Large intestine (tissue), 3 donors: ENCODE data around the gene FBP1. TPM values are rescaled to one million over a fixed set of nuclear protein-coding genes. Genes with fewer than 3 reads are reported as not detected.
A peak's percentile ranks its signal among the peaks of the same experiment; 100 is the strongest.
"Not testable (repeated sequence)": the region's sequence is repeated elsewhere in the genome, so short reads cannot be mapped to it uniquely, and the experiment has no call there.

Experiments used
- DNase-seq, 2 donors: peaks; one replicate each; pipeline versions ENCODE4 v3.0.0 to v3.0.0-alpha.2; 2013
- H3K27ac ChIP-seq: one replicate; pipeline ENCODE4 v1.5.1; 2013; ENCODE audit warnings: low read length
- H3K27me3 ChIP-seq: 2 replicates; pipeline ENCODE4 v1.6.1; 2013; ENCODE audit warnings: low read length; ENCODE audit not compliant: control insufficient read depth, insufficient read depth
- H3K36me3 ChIP-seq: 2 replicates; pipeline ENCODE4 v1.6.1; 2013; ENCODE audit warnings: low read length; ENCODE audit not compliant: control insufficient read depth, insufficient read depth
- H3K4me1 ChIP-seq: one replicate; pipeline ENCODE4 v1.6.1; 2013; ENCODE audit warnings: low read length; ENCODE audit not compliant: control insufficient read depth, insufficient read depth
- H3K4me3 ChIP-seq: one replicate; pipeline ENCODE4 v1.5.1; 2013; ENCODE audit warnings: low read length
- H3K9me3 ChIP-seq: one replicate; pipeline ENCODE4 v1.6.1; 2013; ENCODE audit warnings: mild to moderate bottlenecking, low read depth, low read length, moderate library complexity; ENCODE audit not compliant: control insufficient read depth
- WGBS: methylation state at CpG from one replicate; pipeline ENCODE4 v1.1.5; 2013; ENCODE audit warnings: low lambda C conversion rate; ENCODE audit not compliant: insufficient coverage; 5-methylcytosine and 5-hydroxymethylcytosine counted together
- polyA plus RNA-seq: library from polyadenylated mRNA; unstranded; fragments of 120-200 nt; gene quantifications from one replicate; pipeline ENCODE4 v1.2.1, GENCODE V29; 2013

FBP1 gene
- polyA plus RNA-seq, 1 donor, result 259 TPM

GRCh38 chr9:94602666-94603065 is 36.7 kb downstream of the FBP1 start:
- no peaks in the 10 kb centered on the region for H3K27me3 ChIP-seq
- peaks cover 56% of the 10 kb centered on the region for H3K4me1 ChIP-seq
- no peaks in the 10 kb centered on the region for H3K9me3 ChIP-seq
- H3K36me3 ChIP-seq, result peaks cover 17% of the 10 kb centered on the region
- WGBS, result no CpG with 5 or more reads among the region's 6 CpGs
- DNase-seq, result no peak
- H3K27ac ChIP-seq, result peak overlapping the region; percentile 52
- no peak overlapping the region for H3K4me3 ChIP-seq

- H3K4me1 ChIP-seq, result peaks cover 37% of the 10 kb centered on the region
- WGBS, result no CpG with 5 or more reads among the region's 10 CpGs
- DNase-seq, result no peak
- no peak overlapping the region for H3K4me3 ChIP-seq
- H3K9me3 ChIP-seq, result no peaks in the 10 kb centered on the region
- H3K36me3 ChIP-seq, result peaks cover 12% of the 10 kb centered on the region
- peak overlapping the region; percentile 41 for H3K27ac ChIP-seq
- no peaks in the 10 kb centered on the region for H3K27me3 ChIP-seq
These were observed 38.6 kb downstream of the FBP1 start for GRCh38 chr9:94600715-94601114.

- WGBS, result 80% methylated on average over 1 of the region's 8 CpGs
- peak overlapping the region; percentile 41 for H3K27ac ChIP-seq
- peaks cover 9% of the 10 kb centered on the region for H3K36me3 ChIP-seq
- peak; percentile 29 to 59 for DNase-seq
- no peak overlapping the region for H3K4me3 ChIP-seq
- peaks cover 33% of the 10 kb centered on the region for H3K4me1 ChIP-seq
- no peaks in the 10 kb centered on the region for H3K27me3 ChIP-seq
- H3K9me3 ChIP-seq, result no peaks in the 10 kb centered on the region
These were observed 39.1 kb downstream of the FBP1 start for GRCh38 chr9:94600258-94600657.

- no peak for DNase-seq
- Histone ChIP-seq H3K4me1 (peaks cover 22% of the 10 kb centered on the region), H3K9me3 (no peaks in the 10 kb centered on the region), H3K4me3 (no peak overlapping the region), H3K27ac (no peak overlapping the region), H3K27me3 (no peaks in the 10 kb centered on the region), H3K36me3 (peaks cover 2% of the 10 kb centered on the region)
- WGBS, result 100% methylated on average over 1 of the region's 7 CpGs
These were observed 40.2 kb downstream of the FBP1 start for GRCh38 chr9:94599102-94599501.

- no peaks in the 10 kb centered on the region for H3K27me3 ChIP-seq
- 100% methylated on average over 1 of the region's 21 CpGs for WGBS
- no peaks in the 10 kb centered on the region for H3K9me3 ChIP-seq
- H3K27ac ChIP-seq, result no peak within 1 kb of the TSS
- no peak for DNase-seq
- no peak within 1 kb of the TSS for H3K4me3 ChIP-seq
- no peaks in the 10 kb centered on the region for H3K36me3 ChIP-seq
- no peaks in the 10 kb centered on the region for H3K4me1 ChIP-seq
These were observed 45.6 kb downstream of the FBP1 start, which contains the start of gene FBP2 for GRCh38 chr9:94593459-94594345. FBP2 (minus strand) TSS chr9:94593824; CDS start chr9:94593726, 98 bp downstream.

GRCh38 chr9:94592683-94593082 is 46.6 kb downstream of the FBP1 start:
- H3K9me3 ChIP-seq, DNase-seq, H3K36me3 ChIP-seq, H3K4me3 ChIP-seq, H3K27me3 ChIP-seq, H3K4me1 ChIP-seq, H3K27ac ChIP-seq: not testable (repeated sequence)
- 80% methylated on average over 1 of the region's 7 CpGs for WGBS

GRCh38 chr9:94591876-94592275 is 47.4 kb downstream of the FBP1 start:
- Histone ChIP-seq H3K4me1 (no peaks in the 10 kb centered on the region), H3K27me3 (no peaks in the 10 kb centered on the region), H3K36me3 (no peaks in the 10 kb centered on the region), H3K27ac (no peak overlapping the region), H3K4me3 (no peak overlapping the region), H3K9me3 (no peaks in the 10 kb centered on the region)
- no peak for DNase-seq
- no CpG with 5 or more reads among the region's 8 CpGs for WGBS

- WGBS, result no CpG with 5 or more reads among the region's 38 CpGs
- not testable (repeated sequence) for DNase-seq, H3K36me3 ChIP-seq, H3K4me3 ChIP-seq, H3K27ac ChIP-seq, H3K4me1 ChIP-seq, H3K27me3 ChIP-seq, H3K9me3 ChIP-seq
These were observed 48.2 kb downstream of the FBP1 start for GRCh38 chr9:94591046-94591545.

GRCh38 chr9:94588681-94589080 is 50.6 kb downstream of the FBP1 start:
- Histone ChIP-seq H3K36me3 (no peaks in the 10 kb centered on the region), H3K27me3 (no peaks in the 10 kb centered on the region), H3K4me1 (no peaks in the 10 kb centered on the region), H3K27ac (no peak overlapping the region), H3K4me3 (no peak overlapping the region), H3K9me3 (no peaks in the 10 kb centered on the region)
- no peak for DNase-seq
- 80% methylated on average over 1 of the region's 9 CpGs for WGBS

- H3K27me3 ChIP-seq, result no peaks in the 10 kb centered on the region
- no peaks in the 10 kb centered on the region for H3K36me3 ChIP-seq
- no peak overlapping the region for H3K27ac ChIP-seq
- no peak overlapping the region for H3K4me3 ChIP-seq
- WGBS, result 0% methylated on average over 1 of the region's 9 CpGs
- no peak for DNase-seq
- H3K9me3 ChIP-seq, result no peaks in the 10 kb centered on the region
- no peaks in the 10 kb centered on the region for H3K4me1 ChIP-seq
These were observed 52.5 kb downstream of the FBP1 start for GRCh38 chr9:94586814-94587213.
